NCI-H1930 (cell line): ENCODE measurements around the gene CDT1.

Source experiments
- DNase-seq, 2 experiments: peaks; one replicate each; lab custom pipeline; 2025; lab: John Stamatoyannopoulos, UW

CDT1 gene

DNA sequence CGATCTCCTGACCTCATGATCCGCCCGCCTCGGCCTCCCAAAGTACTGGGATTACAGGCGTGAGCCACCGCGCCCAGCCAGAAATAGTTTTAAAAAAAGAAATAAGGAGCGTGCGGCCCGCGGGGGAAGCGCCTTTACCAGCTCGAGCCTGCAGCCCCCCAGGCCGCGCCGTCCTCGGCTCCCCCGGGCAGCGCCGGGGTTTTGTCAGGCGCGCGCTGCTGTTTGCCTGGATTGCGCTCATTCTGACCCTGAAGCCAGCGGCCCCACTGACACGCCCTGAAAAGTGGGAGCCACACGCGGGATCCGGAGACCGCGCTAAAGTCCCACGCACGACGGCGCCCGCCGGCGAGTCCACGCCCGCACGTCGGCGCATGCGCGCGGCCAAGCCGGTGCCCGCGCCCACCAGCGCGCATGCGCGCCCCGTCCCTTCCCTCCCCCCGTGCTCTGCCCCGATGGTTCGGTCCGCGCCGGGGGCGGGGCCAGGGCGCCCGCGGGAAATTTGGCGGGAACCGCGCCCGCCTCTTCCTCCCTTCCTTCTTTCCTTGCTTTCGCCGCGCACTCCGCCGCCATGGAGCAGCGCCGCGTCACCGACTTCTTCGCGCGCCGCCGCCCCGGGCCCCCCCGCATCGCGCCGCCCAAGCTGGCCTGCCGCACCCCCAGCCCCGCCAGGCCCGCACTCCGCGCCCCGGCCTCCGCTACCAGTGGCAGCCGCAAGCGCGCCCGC is at the start of gene CDT1:
Gene CDT1 (plus strand): TSS at position 526 of the 724 bp plus-strand sequence. CDS start 43 bp downstream, at position 569.
- peak; percentile 38 to 76 for DNase-seq

DNA sequence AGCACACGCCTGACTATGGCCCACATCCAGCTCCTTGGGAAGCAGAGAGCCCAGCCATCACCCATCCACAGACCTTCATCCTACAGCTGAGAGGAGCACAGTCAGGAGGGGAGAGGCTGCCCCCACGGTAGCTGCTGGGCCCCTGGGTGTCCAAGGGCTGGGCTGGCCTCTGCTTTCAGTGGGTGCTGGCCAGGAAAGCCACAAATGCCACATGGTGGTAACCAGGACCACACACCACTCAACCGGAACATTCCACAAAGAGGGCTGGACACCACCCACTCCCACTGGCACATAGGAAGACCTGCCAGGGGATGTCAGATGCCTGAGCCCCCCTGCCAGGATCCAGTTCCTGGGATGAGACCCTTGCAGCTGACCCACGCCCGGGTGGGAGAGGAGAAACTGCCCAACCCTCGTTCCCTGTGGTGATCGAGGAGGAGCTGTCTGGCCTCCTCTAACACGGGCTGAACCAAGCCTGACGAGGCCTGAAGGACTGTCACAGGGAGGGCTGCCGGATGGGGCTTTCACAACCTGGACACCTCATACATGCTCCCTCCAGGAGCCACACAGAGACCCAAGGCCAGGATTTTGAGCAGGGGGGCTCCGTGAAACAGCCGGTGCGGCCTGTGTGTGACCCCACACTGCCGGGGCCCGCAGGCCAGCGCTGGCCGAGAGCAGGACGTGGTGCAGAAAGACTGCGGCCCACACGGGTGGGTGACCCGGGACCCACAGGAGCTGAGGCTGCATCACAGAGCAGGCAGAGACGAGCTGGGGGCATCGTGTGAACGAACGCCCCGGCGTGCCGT is 49.3 kb upstream of the CDT1 start:
- no peak for DNase-seq

DNA sequence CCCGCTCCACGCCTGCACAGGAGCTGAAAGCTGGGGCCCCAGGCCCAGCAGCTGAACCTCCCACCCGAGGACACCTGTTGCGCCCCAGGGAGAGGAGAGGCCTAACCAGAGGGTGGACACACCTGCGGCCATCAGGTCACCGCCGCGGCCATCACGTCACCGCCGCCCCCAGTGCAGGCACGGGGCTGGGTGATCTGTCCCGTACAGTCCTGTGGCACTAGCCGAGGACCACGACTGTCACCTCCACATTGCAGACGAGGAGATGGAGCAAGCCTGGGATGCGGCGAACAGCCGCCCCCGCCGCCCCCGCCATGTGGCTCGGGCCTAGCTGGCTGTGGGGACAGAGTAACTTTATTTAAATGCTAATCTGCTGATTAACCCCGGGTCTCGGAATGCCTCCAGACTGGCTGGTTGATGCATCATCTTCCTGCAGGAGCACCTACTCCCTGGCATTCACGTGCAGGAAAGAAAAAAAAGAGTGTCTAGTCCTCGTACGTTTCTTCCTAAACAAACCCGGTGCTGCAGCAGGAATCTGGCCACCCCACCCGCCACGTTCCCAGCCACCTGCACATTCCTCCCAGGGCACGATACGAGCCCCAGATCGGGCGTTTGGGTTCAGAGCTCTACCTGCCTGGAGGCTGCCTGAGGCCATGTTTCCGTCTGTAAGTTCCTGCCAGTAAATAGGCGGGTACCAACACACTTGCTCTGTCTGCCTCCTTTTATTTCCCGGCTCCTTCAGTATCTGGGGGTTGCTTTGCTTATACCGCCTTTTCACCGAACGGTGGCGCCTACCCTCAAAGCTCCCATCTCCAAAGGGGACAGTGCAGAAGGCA is 48.5 kb upstream of the CDT1 start:
- DNase-seq = no peak

- DNase-seq = no peak
Observed at GRCh38 chr16:88755745-88756443, 47.7 kb upstream of the CDT1 start.

DNA sequence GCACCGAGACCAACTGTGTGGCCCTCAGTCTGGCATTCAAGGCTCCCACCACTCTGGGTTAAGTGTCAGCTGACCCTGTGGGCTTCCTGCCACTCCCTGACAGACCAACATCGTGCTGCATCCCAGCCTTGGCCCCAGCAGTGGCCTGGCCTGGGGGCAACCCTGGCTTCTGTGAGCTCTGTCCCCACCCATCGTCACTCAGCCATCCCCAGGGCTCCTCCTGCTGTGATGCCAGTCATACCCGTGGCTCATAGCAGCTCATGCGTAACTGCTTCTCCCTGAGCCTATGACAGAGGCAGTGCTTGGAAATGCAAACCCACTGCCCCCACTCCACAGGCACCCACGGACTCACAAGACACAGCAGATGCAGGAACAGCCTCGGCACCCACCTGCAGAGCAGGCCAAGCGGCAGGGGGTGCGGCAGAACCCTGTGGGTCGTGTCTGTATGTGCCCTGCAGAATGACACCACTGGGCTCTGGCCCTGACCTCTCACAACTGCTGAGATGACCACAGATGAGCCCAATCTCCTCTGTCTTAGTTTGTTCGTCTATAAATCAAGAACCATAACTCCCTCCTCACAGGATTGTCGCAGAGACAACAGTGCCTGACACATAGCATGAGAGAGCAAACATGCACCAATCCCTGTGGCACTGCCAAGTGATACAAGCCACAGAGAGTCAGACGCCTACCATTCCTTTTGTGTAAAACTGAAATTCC is 45.2 kb upstream of the CDT1 start:
- no peak for DNase-seq

DNA sequence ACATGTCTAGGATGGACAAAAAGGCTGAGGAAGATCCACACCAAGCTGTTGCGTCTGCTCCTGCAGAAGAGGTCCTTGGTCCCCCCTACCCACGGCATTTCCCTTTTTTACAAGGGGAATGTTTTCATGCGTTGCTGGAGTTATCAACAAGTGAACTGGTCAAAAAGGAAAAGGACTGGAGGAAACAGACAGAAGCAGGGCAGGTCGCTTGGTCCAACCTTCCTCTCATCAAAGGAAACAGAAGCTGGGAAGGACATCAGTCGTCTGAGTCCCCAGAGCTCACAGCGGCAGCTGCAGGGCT is 44.7 kb upstream of the CDT1 start:
- no peak for DNase-seq

GRCh38 chr16:88759245-88759975 is 44.2 kb upstream of the CDT1 start:
- DNase-seq = no peak

GRCh38 chr16:88759976-88760350 is 43.6 kb upstream of the CDT1 start:
- DNase-seq = no peak

GRCh38 chr16:88760424-88761142 is 43.0 kb upstream of the CDT1 start:
- DNase-seq = no peak

DNA sequence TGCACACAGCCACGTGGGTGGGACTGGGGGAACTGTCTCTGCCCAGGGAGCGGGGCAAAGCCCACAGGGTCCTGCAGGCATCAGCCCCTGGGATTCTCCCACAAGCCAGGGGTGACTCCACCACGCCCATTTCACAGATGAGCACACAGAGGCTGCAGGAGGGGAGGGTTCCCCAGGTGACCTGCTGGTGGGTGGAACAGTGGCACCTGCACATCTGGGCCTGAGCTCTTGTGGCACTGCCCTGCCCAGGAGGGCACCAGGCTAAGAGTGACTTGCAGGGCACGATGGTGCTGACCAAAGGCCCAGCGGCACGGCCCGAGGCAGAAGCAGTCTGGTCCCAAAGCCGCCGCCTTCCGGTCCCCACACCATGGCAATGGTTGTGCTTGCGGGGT is 42.5 kb upstream of the CDT1 start:
- DNase-seq = no peak

GRCh38 chr16:88761830-88762229 is 41.8 kb upstream of the CDT1 start:
- DNase-seq = no peak

DNA sequence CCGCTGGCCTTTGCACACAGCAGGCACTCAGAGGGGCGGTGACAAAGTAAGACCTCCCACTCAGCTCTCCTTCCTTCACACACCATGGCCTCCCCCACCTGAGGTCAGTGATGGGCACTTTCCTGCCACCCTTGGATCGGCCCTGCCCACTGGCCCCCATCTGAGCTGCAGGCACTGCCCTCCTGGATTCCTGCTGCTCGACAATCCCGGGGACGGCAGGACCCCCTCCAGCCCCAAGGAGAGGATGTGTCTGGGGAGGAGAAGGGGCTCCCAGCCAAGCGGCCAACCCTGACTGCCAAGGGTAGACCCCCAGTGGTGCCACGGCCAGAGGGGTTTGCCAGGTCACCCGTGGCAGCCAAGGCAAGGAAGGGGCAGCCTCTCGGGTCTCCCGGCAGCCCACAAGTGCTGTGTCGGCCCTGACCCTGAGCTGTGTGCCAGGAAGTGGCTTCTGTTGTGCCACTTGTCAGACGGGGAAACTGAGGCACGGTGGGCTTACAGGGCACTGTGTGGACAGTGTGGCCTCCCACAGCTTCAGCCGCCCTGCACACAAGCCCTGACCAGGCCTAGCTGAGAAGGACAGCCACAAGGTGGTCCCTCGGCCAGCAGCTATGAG is 41.2 kb upstream of the CDT1 start:
- no peak for DNase-seq

- no peak for DNase-seq
Observed at GRCh38 chr16:88762941-88763340, 40.6 kb upstream of the CDT1 start.

- DNase-seq = no peak
Observed at GRCh38 chr16:88763502-88764053, 40.0 kb upstream of the CDT1 start.

GRCh38 chr16:88764080-88764479 is 39.5 kb upstream of the CDT1 start:
- no peak for DNase-seq

DNA sequence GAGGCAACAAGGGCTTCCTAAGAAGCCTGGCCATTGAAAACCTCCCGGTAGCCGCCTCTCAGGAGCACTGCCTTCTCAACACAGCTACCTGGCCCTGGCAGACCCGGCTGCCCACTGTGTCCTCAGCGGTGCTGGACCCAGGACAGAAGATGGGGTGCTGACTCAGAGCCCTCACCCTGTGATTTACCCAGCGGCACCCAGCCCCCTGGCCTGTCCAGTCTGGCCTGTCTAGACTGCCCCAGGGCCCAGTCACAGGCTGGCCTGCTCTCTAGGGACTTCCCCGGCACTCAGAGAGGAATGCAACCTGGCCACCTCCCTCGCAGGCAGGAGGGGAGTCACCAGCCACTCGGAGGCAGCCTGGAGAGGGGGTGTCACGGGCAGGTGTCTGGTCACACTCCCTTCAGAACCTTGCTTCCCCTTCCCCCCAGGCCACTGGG is 38.7 kb upstream of the CDT1 start:
- DNase-seq = no peak

GRCh38 chr16:88766975-88767374 is 36.6 kb upstream of the CDT1 start:
- DNase-seq = no peak

DNA sequence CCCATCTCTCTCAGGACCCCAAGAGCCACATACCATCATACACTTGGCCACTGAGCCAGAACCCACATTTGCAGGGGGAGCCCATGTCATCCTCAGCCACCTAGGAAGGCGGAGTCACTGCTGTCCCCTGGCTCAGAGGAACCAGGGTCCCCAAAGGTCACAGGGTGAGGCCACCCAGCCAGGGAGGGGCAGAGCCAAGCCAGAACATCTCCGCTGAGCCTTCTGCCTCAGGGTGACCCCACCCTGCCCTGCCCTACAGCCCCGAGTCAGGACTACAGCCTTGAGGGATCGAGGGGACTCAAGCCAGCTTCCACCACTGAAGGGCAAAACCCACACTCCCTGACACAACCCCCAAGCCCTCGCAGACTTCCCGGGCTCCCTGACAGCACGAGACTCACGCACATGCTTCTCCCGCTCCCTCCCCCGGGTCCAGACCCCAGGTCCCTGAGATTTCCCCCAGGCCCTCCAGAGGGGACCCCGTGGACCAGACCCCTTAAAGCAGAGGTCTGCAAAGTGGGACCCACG is 36.0 kb upstream of the CDT1 start:
- DNase-seq = no peak
